22Rv1 (cell line): Measurements from ENCODE around the gene CHCHD5.

Experiments used
- CTCF ChIP-seq: fragments of 450-650 bp; IDR thresholded peaks from 2 replicates; pipeline ENCODE4 v1.5.1; 2017; ENCODE audit warnings: mild to moderate bottlenecking
- ZFX ChIP-seq: fragments of 450-650 bp; IDR thresholded peaks from 2 replicates; pipeline ENCODE4 v1.6.1; 2017; ENCODE audit warnings: antibody characterized with exemption, borderline replicate concordance

DNA sequence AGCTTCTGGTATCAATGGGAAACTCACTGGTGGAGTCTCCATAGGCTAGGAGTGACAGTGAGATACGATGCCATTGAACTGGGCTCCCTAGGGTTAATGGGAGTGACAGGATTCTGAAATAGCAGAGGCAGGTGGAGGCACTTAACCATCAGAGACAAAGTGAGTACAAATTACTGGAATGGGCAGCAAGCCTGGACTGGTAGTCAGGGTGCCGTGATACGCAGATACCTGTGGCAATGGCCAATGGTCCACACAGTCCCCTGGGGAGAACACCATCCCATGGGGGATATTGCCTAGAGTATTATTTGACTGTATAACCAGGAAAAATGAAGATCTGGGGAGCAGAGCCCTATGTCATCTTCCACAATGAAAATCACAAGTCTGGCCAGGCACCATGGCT lies 17.3 kb downstream of the CHCHD5 start:
- TF ChIP-seq CTCF (no peak), ZFX (no peak)
